ENCODE data around the gene CCDC116.
"Not testable (repeated sequence)": the region's sequence is repeated elsewhere in the genome, so short reads cannot be mapped to it uniquely, and the experiment has no call there.

Gene CCDC116

DNA sequence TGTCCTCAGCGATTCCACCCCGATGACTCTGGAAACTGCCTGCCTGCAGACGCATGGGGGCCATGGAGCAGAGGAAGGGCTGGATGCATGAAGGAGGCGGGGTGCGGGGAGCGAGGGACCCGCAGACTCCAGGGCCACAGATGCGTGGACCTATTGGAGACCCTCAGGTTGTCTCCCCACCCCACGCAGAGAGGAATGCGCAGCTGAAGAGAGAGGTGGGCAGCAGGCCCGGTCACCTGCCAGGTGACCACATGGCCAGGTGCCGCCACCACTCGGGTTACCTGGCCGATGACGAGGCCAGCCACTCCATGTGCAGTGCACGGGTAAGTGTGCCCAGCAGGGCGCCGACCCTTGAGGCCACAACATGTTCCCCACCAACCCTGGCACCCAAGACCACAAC is 371 bp downstream of the CCDC116 start:
- no peak for DNase-seq

DNA sequence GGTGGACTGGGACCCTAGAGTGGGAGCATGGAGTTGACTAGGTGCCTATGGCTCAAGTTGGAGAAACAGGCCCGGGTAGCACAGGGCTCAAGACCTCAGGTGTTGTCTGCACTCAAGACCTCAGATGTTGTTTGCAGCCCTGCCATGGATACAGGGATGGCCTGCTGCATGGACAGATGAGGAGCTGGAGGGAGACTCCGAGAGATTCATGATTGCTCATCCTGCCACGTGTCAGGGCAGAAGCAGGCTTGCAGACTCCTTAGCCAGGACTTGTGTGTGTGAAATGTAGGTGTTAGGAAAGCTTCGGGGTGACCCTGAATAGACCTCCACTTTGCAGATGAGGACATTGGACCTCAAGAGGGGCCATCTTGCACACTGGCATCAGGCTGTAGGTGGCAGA is 921 bp downstream of the CCDC116 start:
- no peak for DNase-seq

DNA sequence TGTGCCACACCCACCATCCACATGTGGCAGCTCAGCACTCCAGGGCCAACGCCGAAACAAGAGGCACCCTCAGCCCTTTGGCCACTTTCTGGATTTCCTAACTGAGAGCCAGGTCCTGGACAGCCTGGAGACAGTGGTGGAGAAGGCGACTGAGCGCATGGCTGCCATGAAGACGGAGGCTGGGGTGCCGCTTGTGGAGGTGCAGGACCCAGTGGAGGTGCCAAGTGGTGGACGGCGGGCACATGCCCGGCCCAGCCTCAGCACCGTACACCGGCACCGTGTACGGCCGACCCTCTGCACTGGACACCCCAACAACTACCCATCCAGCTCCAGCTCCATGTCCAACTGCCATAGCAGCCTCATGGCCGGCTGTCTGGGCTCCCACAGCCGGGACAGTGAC is 1.5 kb downstream of the CCDC116 start:
- DNase-seq = no peak

DNA sequence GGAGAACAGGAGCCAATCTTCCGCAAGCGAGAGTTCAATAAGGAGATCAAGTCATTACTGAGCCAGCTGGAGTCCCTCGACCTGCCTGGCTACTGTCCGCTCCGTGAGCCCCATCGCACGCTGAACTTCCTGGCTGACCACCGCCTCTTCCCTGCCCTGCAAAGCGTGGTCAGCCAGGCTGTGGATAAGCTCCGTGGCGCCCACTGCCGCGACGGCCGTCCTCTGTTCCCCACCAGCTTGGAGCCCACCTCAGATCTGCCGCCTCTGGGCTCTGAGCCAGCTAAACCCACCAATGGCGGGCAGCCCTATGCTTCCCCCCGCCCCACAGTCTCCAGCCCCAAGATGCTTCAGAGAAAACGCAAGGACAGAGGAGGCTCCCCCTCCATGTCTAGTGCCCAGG is 2.3 kb downstream of the CCDC116 start:
- no peak for DNase-seq

DNA sequence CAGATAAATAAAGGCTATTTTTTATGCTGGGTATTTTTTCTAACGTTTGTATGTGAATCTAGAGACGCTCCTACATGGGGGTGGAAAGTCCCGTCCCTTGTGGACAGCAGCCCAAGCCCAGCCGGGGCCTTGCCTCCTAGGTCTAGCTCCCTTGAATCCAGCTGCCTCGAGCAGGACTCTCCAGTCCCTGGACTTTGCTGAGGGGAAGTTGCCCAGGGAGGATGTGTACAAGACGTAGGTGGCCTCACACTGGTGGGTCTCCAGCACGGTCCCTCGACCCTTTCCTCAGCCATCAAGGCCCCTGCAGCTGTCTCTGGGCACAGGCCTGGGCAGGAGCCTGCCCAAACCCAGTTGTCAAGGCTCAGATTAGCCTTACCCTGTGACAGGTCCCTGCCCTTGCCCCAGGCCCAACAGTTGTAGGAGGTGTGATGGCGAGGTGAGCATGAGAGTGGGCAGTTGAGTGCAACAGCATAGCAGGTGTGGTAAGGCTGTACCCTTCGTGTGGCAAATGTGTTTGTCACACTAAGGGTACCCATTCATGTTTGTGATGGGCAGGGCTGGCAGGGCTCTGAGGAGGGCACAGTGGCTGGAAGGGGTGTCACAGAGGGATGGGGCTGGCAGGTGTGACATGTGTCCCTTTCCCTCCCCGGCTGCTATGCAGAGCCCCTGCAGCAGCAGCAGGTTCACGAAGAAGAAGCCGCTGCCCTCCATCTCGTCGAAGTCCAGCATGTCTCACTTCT is 3.4 kb downstream of the CCDC116 start:
- no peak for DNase-seq

DNA sequence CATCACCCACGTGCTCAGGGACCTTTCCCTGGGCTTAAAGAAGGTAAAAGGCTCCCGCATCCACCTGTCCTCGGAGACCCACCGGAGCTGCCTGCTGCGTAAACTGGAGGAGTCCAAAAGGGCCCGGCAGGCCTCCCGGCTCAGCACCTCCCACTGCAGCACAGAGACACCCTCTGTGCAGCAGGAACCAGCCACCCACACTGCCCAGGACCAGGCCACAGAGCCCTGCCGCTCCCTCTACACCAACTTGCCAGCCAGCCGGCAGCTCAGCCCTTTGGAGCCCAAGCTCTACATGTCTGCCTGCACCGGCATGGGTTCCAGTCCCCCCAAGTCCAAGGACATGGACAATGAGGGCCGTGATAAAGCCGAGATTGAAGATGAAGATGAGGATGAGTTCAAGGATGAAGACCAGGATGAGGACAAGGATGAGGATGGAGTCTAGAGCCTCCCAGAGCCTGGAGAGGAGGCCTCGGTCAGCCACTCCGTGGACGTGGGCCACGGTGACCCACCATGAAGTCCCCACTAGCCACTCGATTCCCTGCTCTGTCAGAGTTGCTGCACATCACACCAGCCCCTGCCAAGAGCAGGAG is 4.2 kb downstream of the CCDC116 start:
- no peak for DNase-seq

DNA sequence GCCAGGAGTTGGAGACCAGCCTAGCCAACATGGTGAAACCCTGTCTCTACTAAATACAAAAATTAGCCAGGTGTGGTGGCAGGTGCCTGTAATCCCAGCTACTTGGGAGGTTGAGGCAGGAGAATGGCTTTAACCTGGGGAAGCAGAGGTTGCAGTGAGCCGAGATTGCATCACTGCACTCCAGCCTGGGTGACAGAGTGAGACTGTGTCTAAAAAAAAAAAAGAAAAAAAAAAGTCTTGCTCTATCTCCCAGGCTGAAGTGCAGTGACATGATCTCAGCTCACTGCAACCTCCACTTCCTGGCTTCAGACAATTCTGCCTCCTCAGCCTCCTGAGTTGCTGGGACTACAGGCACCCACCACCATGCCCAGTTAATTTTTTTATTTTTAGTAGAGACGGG is 4.9 kb downstream of the CCDC116 start:
- DNase-seq = not testable (repeated sequence)

DNA sequence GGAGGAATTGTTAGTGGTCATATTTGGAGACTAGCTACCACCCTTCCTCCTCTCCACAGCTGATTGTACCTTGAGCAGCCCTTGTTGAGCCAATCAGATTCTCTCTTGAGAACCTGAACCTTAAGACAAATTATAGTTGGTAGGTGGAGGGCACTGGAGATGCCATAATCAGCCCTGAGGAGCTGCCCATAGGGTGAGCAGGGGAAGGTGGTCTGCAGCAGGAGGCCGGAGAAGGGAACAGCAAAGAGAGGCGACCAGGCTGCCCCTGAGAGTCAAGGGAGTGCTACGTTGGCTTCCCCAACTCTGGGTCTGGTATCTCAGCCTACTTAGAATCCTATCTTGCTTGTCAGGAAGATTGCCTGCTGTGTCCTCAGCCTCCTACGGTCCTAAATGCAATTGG is 6.8 kb downstream of the CCDC116 start:
- DNase-seq = no peak

DNA sequence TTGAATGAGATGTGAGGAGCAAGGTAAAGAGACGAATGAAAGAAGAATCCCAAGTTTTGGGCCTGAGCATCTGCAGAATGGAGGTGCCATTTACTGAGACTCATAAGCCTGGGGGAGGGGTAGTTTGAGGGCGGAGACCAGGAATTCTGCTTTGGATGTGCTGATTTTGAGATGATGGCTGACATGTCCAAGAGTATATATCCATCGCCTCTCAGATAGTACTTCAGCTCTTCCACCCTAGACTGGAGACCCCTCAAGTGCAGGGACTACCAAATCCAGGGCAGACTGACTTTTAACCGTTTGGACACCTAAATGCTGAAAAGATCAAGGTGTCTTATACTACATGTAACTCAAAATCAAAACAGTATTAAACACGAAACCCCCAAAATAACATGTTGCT is 8.2 kb downstream of the CCDC116 start:
- no peak for DNase-seq

DNA sequence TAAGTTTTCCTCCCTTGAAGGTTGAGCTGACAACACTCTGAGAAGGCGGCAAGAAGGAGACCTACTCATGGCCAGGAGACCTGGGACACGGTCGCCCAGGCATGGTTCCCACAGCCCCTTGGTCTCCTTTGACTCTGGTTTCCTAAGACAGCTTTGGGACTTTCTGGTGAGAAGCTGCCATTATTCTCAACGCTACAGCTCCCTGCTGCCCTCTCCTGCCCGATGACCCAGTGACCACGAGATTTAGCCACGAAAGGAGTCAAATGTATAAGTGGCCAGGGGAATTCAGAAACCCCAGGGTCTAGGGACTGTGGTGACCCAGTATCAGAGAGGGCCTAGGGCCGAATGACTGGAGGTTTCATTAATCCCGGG is 8.8 kb downstream of the CCDC116 start:
- no peak for DNase-seq

DNA sequence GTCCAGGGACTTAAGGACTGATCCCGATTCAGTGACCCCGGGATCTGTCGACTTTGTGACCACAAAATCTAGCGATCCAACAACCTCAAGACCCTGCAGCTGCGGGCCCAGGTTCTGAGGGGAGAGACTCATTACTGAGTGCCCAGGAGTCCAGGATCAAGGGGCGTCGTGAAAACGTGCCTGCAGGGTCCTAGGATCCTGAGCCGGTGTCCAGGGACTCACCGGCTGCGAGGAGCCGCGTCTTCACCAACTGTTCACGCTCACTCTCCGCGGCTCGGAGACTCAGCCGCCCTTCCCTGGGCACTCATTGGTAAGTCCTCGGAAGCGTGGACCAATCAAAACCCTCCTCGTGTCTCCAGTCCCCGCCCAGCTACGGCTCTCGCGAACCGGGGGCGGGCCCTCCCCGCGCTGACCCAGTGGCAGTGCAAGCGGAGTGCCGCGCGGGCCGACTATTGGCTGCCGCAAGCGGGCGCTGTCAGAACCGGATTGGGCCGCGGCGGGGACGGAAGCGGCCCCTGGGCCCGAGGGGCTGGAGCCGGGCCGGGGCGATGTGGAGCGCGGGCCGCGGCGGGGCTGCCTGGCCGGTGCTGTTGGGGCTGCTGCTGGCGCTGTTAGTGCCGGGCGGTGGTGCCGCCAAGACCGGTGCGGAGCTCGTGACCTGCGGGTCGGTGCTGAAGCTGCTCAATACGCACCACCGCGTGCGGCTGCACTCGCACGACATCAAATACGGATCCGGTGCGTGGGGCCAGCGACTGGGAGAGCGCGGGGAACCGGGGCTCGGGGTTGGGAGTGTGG is 9.4 kb downstream of the CCDC116 start, which contains the start of gene SDF2L1:
TSS of gene SDF2L1 (plus strand) at position 514 of the 795 bp plus-strand sequence. CDS start at position 549, 35 bp downstream.
- peak; percentile 97 for DNase-seq

DNA sequence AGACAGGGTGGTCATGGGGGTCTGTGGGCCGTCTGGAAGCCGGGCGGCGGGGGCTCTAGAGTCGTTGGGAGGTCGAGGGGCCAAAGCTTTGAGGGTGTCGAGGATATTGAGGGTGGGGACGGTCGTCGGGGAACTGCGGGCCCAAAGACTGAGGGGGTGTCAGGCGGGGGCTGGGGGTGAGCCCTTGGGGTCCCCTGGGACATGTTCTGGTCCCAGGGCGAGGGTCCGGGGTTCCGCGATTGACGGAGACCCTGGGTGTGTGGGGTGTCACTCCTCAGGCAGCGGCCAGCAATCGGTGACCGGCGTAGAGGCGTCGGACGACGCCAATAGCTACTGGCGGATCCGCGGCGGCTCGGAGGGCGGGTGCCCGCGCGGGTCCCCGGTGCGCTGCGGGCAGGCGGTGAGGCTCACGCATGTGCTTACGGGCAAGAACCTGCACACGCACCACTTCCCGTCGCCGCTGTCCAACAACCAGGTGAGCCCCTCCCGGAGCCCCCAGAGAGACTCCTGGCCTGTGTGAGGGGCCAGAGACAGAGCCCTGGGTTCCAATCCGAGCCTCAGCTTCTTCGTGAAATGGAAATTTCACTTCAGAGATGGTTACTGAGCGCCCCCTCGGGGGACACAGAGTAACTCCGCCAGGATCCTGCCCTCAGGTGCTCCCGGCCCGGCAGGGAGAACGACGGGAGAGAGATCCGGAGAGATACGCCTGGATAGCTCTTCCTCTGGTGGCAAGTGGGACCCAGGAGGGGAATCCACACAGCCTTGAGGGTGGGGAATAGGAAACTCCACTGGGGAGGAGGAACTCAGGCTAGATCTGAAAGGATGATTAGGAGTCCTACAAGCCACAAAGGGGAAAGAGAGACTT is 10.3 kb downstream of the CCDC116 start:
- peak; percentile 35 for DNase-seq

DNA sequence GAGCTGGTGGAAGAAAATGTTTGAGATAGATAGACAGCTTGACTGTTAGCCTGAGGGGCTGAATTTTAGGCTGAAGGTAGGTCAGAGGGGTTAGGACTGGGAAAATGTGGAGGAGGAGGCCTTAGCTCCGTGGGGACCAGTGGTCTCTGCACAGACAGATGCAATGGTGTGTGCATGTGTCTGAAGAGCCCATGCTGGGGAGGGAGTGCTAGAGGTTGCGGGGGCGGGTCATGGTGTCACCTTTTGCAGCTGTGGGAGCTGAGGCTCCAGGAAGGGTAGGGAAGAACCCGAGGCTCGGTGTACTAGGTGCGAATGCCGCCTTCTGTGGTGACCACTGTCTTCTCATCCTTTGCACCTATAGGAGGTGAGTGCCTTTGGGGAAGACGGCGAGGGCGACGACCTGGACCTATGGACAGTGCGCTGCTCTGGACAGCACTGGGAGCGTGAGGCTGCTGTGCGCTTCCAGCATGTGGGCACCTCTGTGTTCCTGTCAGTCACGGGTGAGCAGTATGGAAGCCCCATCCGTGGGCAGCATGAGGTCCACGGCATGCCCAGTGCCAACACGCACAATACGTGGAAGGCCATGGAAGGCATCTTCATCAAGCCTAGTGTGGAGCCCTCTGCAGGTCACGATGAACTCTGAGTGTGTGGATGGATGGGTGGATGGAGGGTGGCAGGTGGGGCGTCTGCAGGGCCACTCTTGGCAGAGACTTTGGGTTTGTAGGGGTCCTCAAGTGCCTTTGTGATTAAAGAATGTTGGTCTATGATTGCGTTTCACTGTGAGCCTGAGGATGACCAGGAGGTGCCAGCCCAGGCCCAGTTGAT is 11.2 kb downstream of the CCDC116 start:
- no peak for DNase-seq

DNA sequence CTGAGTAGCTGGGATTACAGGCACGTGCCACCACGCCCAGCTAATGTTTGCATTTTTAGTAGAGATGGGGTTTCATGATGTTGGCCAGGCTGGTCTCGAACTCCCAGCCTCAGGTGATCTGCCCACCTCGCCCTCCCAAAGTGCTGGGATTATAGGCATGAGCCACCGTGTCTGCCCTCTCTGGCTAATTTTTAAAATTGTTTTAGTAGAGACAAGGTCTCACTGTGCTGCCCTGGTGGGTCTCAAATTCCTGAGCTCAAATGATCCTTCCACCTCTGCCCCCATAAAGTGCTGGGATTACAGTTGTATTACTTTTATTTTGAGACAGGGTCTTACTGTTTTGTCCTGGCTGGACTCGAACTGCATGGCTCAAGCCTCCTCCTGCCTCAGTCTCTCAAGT is 13.0 kb downstream of the CCDC116 start:
- DNase-seq = not testable (repeated sequence)

DNA sequence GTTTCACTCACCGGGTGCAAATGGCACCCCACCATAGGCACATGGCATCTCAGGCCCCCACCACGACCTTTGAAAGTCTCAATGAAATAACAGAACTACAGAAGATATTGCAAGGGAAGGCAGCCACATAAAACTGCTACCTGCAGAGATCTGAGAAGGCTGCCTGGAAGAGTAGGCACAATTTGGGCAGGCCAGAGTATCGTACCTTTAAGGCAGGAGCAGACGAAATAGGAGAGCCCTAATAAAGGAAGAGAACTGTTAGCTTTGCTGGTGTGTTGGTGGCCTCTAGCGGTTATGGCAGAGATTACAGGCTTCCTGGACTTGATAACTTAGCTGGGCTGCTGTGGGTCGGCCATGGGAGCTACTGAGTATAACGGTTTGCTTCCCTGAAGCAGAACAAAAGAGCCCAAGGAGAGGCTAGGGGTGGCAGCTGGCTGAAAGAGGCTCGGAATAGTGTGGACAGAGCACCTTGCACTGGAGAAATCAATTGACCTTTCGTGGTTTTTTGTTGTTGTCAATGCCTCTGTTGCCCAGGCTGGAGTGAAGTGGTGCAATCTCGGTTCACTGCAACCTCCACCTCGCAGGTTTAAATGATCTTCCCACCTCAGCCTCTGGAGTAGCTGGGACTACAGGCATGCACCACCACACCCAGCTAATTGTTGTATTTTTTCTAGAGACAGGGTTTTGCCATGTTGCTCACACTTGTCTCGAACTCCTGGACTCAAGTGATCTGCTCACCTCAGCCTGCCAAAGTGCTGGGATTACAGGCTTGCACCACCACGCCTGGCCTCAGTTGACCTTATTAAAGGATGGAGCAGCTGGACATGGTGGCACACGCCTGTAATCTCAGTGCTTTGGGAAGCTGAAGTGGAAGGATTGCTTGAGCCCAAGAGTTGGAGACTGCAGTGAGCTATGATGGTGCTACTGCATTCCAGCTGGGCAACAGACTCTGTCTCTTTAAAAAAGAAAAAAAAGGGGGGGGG is 14.3 kb downstream of the CCDC116 start:
- peak; percentile 62 for DNase-seq

DNA sequence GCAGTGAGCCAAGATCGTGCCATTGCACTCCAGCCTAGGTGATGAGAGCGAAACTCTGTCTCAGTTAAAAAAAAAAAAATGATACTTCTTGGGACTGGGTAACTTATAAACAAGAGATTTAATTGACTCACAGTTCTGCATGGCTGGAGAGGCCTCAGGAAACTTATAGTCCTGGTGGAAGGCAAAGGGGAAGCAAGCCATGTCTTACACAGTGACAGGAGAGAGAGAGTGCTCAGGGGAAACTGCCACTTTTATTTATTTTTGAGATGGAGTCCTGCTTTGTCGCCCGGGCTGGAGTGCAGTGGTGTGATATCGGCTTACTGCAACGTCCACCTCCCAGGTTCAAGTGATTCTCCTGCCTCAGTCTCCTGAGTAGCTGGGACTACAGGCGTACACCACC is 17.7 kb downstream of the CCDC116 start:
- DNase-seq = no peak

DNA sequence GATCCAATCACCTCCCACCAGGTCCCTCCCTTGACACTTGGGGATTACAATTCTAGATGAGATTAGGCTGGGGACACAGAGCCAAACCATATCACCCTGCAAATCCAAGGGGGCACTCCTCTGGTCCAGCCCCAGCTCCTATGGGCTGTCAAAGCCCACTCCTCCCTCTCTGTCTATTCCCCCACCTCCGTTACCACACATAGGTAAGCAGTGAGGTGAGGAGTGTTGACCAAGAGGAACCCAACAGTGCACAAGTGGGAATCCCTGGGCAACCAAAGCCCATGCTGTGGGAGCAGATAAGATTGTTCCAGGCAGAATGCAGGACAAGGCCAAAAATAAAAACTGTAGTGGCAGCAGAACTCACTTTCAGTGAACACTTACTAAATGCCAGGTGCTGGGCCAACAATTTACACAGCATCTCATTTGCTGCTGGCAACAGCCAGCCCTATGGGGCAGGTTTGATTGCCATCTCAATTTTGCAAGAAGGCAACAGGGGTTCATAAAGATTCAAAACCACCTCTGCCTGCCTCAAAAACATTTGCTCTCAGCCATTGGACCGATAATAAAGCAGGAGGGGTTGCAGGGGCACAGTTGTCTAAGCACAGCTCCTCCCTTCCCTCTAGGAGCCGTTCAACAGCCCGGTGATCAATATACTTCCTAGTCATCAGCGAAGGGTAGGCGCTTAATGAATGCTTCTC is 18.4 kb downstream of the CCDC116 start:
- DNase-seq = no peak

DNA sequence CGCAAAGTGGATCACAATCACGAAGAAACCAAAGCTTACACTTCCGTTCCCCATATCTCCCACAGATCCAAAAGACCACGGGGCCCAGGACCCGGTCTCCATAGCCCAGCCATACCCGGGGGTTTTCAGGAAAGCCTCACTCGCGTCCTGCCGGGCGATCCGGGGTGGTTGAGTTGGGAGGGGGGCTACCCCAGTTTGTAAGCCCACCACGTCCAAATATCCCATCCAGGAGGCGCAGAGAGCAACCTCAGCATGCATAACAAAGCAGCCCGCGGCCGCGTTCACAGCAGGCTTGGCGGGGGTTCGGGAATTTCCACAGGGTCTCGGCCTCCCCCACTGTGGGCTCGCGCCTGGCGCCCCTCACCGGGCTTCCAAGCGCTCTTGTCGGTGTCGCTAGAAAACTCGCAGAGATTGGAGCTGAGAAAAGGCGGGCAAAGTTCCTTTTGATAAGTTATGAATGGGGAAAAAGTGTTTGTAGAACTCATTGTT is 19.0 kb downstream of the CCDC116 start:
- DNase-seq = no peak

DNA sequence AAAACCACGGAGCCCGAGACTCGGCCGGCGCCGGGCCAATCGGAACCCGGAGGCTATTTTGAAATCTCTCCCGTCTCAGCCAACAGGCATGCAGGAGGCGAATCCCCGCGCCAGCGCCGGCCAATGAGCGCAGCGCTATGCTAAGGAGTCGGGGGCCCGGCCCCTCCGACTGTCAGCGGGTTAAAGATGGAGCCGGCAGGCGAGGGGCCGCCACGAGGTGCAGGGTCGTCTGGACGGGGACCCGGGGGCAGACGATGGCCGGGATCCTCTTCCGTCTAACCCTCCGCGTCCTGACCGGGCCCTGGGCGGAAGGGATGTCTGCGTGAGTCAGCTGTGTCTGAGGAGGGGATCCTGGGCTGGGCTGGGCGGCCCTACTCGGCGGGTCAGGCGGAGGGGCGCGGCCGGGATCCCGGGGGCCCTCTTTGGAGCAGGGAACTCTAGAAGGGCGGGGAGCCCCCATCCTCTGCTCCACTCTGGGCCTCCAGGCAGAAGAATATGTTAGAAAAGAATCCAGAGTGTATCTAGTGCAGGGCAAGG is 19.5 kb downstream of the CCDC116 start:
- DNase-seq = peak; percentile 76
